ENCODE data around the gene RTL10. TPM values are rescaled to one million over a fixed set of nuclear protein-coding genes. Genes with fewer than 3 reads are reported as not detected.

The RTL10 gene
- total RNA-seq, 1 donor from 2014 or later: 24.1 TPM

DNA sequence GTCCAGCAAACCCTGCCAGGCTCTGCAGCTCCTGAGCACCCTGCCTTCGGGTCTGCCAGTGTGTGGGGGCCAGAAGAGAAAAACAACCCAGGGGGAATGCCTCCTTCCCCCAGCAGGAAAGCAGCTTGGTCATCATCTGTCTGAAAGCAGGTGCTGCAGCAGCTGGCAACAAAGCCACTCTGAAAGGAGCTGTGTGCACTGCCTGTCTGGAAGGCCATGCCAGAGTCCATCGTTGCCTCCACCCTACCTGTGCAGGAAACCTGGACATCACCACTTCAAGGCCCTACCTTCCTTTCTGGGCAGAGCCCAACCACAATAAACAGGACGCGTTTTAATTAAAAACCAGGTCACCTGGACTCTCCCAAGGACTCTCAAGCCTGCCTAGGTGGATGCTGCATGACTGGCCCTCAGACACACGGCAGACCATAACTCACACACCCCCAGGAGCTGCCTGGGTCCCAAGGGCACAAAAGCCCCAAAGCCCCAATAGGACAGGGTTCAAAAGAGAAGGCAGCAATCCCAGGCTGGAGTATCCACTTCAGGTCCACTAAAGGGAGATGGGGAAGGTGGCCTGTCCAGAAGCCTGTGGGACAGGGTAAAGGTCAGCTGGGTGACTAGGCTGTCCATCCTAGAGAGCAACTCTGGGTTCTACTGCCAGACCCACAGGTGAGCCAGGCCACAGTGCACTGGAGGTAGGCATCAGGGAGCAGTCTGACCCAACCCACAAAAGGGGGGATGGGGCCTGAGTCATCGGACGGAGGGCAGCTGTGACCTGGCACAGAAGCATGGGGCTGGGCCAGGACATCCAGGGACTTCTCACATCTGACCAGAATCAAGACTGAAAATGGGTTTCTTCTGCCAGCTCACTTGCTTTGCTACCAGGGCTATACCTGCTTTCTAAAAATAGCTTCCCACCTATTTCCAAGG lies 6.1 kb downstream of the RTL10 start:
- no peak overlapping the region for H3K4me3 Mint-ChIP-seq
- H3K27me3 Mint-ChIP-seq (ENCODE audit: insufficient read depth): no peaks in the 10 kb centered on the region
- intact Hi-C loops (cut with micrococcal nuclease): no loop called here
- DNase-seq (ENCODE audit: low spot score): no peak
- H3K9me3 Mint-ChIP-seq: no peaks in the 10 kb centered on the region
- H3K27ac Mint-ChIP-seq: no peak overlapping the region
- H3K36me3 Mint-ChIP-seq (ENCODE audit: low read depth): peaks cover 16% of the 10 kb centered on the region
- peaks cover 22% of the 10 kb centered on the region for H3K4me1 Mint-ChIP-seq (ENCODE audit: low read depth)

DNA sequence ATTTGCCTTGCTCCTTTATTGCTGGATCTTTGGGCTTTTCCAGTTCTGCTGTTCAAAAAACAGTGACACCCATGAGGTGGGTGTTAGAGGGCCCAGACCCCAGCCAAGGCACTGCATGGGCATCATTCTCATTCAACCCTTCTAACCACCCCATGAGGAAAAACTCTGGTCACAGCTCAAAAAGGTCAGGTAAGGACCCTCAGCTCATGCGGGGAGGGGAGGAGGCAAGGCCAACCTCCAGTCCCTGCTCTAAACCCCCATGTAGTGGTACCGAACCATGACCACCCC lies 7.4 kb downstream of the RTL10 start:
- no peak overlapping the region for H3K27ac Mint-ChIP-seq
- no peak for DNase-seq (ENCODE audit: low spot score)
- intact Hi-C loops (cut with micrococcal nuclease): no loop called here
- no peaks in the 10 kb centered on the region for H3K27me3 Mint-ChIP-seq (ENCODE audit: insufficient read depth)
- H3K9me3 Mint-ChIP-seq: no peaks in the 10 kb centered on the region
- H3K4me1 Mint-ChIP-seq (ENCODE audit: low read depth): peaks cover 10% of the 10 kb centered on the region
- H3K4me3 Mint-ChIP-seq: no peak overlapping the region
- H3K36me3 Mint-ChIP-seq (ENCODE audit: low read depth): peaks cover 14% of the 10 kb centered on the region

DNA sequence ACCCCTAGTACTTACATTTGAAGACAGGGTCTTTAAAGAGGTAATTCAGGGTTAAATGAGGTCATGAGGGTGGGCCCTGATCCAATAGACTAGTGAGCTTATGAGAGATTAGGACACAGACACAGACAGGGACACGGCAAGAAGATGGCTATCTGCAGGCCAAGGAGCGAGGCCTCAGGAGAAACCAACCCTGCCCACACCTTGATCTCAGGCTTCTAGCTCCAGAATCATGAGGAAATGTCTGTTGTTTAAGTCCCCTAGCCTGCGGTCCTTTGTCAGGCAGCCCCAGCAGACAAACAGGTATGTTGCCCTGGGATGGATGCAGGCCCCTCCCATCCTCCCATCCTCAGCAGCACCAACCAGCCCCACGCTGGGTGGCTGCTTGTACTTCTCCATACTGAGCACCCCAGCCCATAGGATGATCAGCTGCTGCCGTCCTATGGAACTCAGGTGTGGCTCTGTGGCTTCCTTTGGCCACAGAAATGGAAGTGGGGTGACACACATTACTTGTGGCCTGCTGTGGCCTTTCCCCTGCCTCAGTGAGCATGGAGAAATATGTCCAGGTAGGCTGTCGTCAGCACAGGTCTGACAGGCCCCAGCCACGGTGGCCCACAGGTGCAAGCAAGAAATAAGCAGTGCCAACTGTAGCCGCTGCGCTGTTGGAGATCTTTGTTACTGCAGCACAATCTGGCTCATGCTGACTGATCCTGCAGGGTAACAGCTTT lies 7.9 kb downstream of the RTL10 start:
- Mint-ChIP-seq H3K4me3 (no peak overlapping the region), H3K27me3 (ENCODE audit: insufficient read depth) (no peaks in the 10 kb centered on the region), H3K4me1 (ENCODE audit: low read depth) (peaks cover 6% of the 10 kb centered on the region), H3K27ac (no peak overlapping the region), H3K9me3 (no peaks in the 10 kb centered on the region), H3K36me3 (ENCODE audit: low read depth) (peaks cover 11% of the 10 kb centered on the region)
- DNase-seq (ENCODE audit: low spot score): no peak
- intact Hi-C loops (cut with micrococcal nuclease): no loop called here

GRCh38 chr22:19845054-19845722 lies 9.5 kb downstream of the RTL10 start:
- DNase-seq (ENCODE audit: low spot score): no peak
- no peak overlapping the region for H3K4me3 Mint-ChIP-seq
- H3K27me3 Mint-ChIP-seq (ENCODE audit: insufficient read depth): no peaks in the 10 kb centered on the region
- no peak overlapping the region for H3K27ac Mint-ChIP-seq
- peaks cover 6% of the 10 kb centered on the region for H3K4me1 Mint-ChIP-seq (ENCODE audit: low read depth)
- peaks cover 9% of the 10 kb centered on the region for H3K36me3 Mint-ChIP-seq (ENCODE audit: low read depth)
- H3K9me3 Mint-ChIP-seq: no peaks in the 10 kb centered on the region
- intact Hi-C loops (cut with micrococcal nuclease): no loop called here

- H3K4me1 Mint-ChIP-seq (ENCODE audit: low read depth): peaks cover 6% of the 10 kb centered on the region
- DNase-seq (ENCODE audit: low spot score): no peak
- no peak overlapping the region for H3K4me3 Mint-ChIP-seq
- peaks cover 6% of the 10 kb centered on the region for H3K36me3 Mint-ChIP-seq (ENCODE audit: low read depth)
- intact Hi-C loops (cut with micrococcal nuclease): no loop called here
- no peak overlapping the region for H3K27ac Mint-ChIP-seq
- no peaks in the 10 kb centered on the region for H3K9me3 Mint-ChIP-seq
- H3K27me3 Mint-ChIP-seq (ENCODE audit: insufficient read depth): no peaks in the 10 kb centered on the region
Observed at GRCh38 chr22:19844377-19845053, 10.2 kb downstream of the RTL10 start.

DNA sequence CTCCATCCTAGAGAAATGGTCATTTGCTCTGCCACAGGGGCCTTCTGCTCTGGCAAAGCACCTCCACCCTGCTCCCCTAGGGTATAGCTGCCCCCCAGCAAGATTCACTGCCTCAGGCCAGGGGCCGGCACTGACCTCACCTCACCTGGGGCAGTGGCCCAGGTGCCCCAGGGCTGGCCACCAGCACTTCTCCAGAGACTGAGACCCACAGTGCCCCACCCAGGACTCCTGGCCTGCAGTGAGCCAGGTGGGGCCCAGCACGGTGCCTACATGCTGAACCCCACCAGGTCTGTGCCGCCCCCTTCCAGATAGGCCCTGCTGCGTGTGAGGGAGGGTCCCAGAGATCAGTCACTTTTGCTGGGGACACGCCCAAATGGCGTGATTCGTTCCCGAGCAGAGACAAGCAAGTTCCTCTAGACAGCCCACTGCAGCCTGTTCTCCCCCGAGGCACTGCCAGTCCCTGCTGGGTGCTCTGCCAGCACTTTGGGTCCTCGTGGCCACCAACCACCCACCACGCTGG lies 10.8 kb downstream of the RTL10 start:
- Mint-ChIP-seq H3K4me1 (ENCODE audit: low read depth) (peaks cover 6% of the 10 kb centered on the region), H3K27ac (no peak overlapping the region), H3K9me3 (no peaks in the 10 kb centered on the region), H3K36me3 (ENCODE audit: low read depth) (peaks cover 6% of the 10 kb centered on the region), H3K27me3 (ENCODE audit: insufficient read depth) (no peaks in the 10 kb centered on the region), H3K4me3 (no peak overlapping the region)
- intact Hi-C loops (cut with micrococcal nuclease): no loop called here
- DNase-seq (ENCODE audit: low spot score): no peak

- no peak overlapping the region for H3K27ac Mint-ChIP-seq
- H3K9me3 Mint-ChIP-seq: no peaks in the 10 kb centered on the region
- H3K27me3 Mint-ChIP-seq (ENCODE audit: insufficient read depth): no peaks in the 10 kb centered on the region
Observed at GRCh38 chr22:19843107-19843856, 11.4 kb downstream of the RTL10 start.

GRCh38 chr22:19842393-19843106 lies 12.1 kb downstream of the RTL10 start:
- Mint-ChIP-seq H3K4me3 (no peak overlapping the region), H3K27me3 (ENCODE audit: insufficient read depth) (no peaks in the 10 kb centered on the region), H3K36me3 (ENCODE audit: low read depth) (peaks cover 6% of the 10 kb centered on the region), H3K9me3 (no peaks in the 10 kb centered on the region), H3K4me1 (ENCODE audit: low read depth) (peaks cover 6% of the 10 kb centered on the region), H3K27ac (no peak overlapping the region)
- DNase-seq (ENCODE audit: low spot score): no peak
- intact Hi-C loops (cut with micrococcal nuclease): no loop called here

More at GRCh38 chr22:19843107-19843856, 11.4 kb downstream of the RTL10 start:
- peaks cover 6% of the 10 kb centered on the region for H3K36me3 Mint-ChIP-seq (ENCODE audit: low read depth)
- H3K4me3 Mint-ChIP-seq: no peak overlapping the region
- intact Hi-C loops (cut with micrococcal nuclease): no loop called here
- no peak for DNase-seq (ENCODE audit: low spot score)
- peaks cover 6% of the 10 kb centered on the region for H3K4me1 Mint-ChIP-seq (ENCODE audit: low read depth)

GRCh38 chr22:19841641-19842392 lies 12.9 kb downstream of the RTL10 start:
- no peak for DNase-seq (ENCODE audit: low spot score)
- Mint-ChIP-seq H3K27ac (no peak overlapping the region), H3K36me3 (ENCODE audit: low read depth) (peaks cover 6% of the 10 kb centered on the region), H3K4me1 (ENCODE audit: low read depth) (peaks cover 6% of the 10 kb centered on the region), H3K27me3 (ENCODE audit: insufficient read depth) (no peaks in the 10 kb centered on the region), H3K9me3 (no peaks in the 10 kb centered on the region), H3K4me3 (no peak overlapping the region)
- intact Hi-C loops (cut with micrococcal nuclease): no loop called here

GRCh38 chr22:19840955-19841640 lies 13.6 kb downstream of the RTL10 start:
- no peak overlapping the region for H3K27ac Mint-ChIP-seq
- peaks cover 6% of the 10 kb centered on the region for H3K4me1 Mint-ChIP-seq (ENCODE audit: low read depth)

GRCh38 chr22:19840059-19840458 lies 14.6 kb downstream of the RTL10 start:
- DNase-seq (ENCODE audit: low spot score): no peak
- no peaks in the 10 kb centered on the region for H3K9me3 Mint-ChIP-seq
- H3K27ac Mint-ChIP-seq: no peak overlapping the region
- intact Hi-C loops (cut with micrococcal nuclease): no loop called here
- no peaks in the 10 kb centered on the region for H3K27me3 Mint-ChIP-seq (ENCODE audit: insufficient read depth)
- no peak overlapping the region for H3K4me3 Mint-ChIP-seq
- H3K4me1 Mint-ChIP-seq (ENCODE audit: low read depth): peaks cover 6% of the 10 kb centered on the region
- H3K36me3 Mint-ChIP-seq (ENCODE audit: low read depth): peaks cover 1% of the 10 kb centered on the region

More at GRCh38 chr22:19840955-19841640, 13.6 kb downstream of the RTL10 start:
- Mint-ChIP-seq H3K27me3 (ENCODE audit: insufficient read depth) (no peaks in the 10 kb centered on the region), H3K9me3 (no peaks in the 10 kb centered on the region), H3K4me3 (no peak overlapping the region), H3K36me3 (ENCODE audit: low read depth) (peaks cover 5% of the 10 kb centered on the region)
- DNase-seq (ENCODE audit: low spot score): no peak
- intact Hi-C loops (cut with micrococcal nuclease): no loop called here
